PFSK-1 (cell line): ENCODE results near the gene RAB37.

Source experiments
- FOXP2 ChIP-seq: optimal IDR thresholded peaks from 2 replicates; pipeline ENCODE3; 2011; ENCODE audit warnings: borderline replicate concordance, control low read depth, inconsistent platforms; ENCODE audit not compliant: insufficient read depth; ENCODE audit errors: extremely low read length, extremely low read depth
- POLR2AphosphoS5 ChIP-seq: IDR thresholded peaks from 2 replicates; pipeline ENCODE4 v1.6.1; 2012; ENCODE audit warnings: low read depth, mild to moderate bottlenecking, control low read depth, low read length, moderate library complexity
- TAF1 ChIP-seq: IDR thresholded peaks from 2 replicates; pipeline ENCODE4 v1.6.1; 2012; ENCODE audit warnings: low read length, control low read depth, borderline replicate concordance; ENCODE audit not compliant: insufficient read depth
- TF ChIP-seq, protein P1 (sequence below), 2 experiments: IDR thresholded peaks; 2 replicates each; pipeline versions ENCODE4 v1.6.1 to v1.8.0; 2011 to 2012; ENCODE audit warnings: low read depth in 2 of 2, low read length in 2 of 2, control low read depth in 1 of 2, inconsistent platforms in 1 of 2, mild to moderate bottlenecking in 1 of 2, moderate library complexity in 1 of 2; ENCODE audit not compliant: insufficient read depth in 1 of 2

DNA sequence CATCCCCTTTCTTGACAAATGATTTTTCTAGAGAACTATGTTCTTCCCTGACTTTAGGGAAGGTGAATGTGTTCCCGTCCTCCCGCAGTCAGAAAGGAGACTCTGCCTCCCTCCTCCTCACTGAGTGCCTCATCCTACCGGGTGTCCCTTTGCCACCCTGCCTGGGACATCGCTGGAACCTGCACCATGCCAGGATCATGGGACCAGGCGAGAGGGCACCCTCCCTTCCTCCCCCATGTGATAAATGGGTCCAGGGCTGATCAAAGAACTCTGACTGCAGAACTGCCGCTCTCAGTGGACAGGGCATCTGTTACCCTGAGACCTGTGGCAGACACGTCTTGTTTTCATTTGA lies 31.7 kb downstream of the RAB37 start:
- no peak for TF ChIP-seq POLR2AphosphoS5
- no peak for TF ChIP-seq TAF1
- TF ChIP-seq FOXP2, result no peak
- TF ChIP-seq, protein P1, sequence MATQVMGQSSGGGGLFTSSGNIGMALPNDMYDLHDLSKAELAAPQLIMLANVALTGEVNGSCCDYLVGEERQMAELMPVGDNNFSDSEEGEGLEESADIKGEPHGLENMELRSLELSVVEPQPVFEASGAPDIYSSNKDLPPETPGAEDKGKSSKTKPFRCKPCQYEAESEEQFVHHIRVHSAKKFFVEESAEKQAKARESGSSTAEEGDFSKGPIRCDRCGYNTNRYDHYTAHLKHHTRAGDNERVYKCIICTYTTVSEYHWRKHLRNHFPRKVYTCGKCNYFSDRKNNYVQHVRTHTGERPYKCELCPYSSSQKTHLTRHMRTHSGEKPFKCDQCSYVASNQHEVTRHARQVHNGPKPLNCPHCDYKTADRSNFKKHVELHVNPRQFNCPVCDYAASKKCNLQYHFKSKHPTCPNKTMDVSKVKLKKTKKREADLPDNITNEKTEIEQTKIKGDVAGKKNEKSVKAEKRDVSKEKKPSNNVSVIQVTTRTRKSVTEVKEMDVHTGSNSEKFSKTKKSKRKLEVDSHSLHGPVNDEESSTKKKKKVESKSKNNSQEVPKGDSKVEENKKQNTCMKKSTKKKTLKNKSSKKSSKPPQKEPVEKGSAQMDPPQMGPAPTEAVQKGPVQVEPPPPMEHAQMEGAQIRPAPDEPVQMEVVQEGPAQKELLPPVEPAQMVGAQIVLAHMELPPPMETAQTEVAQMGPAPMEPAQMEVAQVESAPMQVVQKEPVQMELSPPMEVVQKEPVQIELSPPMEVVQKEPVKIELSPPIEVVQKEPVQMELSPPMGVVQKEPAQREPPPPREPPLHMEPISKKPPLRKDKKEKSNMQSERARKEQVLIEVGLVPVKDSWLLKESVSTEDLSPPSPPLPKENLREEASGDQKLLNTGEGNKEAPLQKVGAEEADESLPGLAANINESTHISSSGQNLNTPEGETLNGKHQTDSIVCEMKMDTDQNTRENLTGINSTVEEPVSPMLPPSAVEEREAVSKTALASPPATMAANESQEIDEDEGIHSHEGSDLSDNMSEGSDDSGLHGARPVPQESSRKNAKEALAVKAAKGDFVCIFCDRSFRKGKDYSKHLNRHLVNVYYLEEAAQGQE (IDR thresholded peaks at IDR 0.05; ENCODE audit: insufficient read depth in 1 of 2, low read depth in 2 of 2, low read length in 2 of 2), result no peak
